GM20431 (cell line): ENCODE measurements around the gene CYP2R1.

Experiments used
- in situ Hi-C: fragments of 300-500 bp; cut with MseI, MboI; formaldehyde crosslinking; loops from one replicate; pipeline ENCODE4 v1.15.0; 2020; ENCODE audit warnings: low sequenced_read_pairs; ENCODE audit not compliant: unreplicated experiment

CYP2R1 gene

DNA sequence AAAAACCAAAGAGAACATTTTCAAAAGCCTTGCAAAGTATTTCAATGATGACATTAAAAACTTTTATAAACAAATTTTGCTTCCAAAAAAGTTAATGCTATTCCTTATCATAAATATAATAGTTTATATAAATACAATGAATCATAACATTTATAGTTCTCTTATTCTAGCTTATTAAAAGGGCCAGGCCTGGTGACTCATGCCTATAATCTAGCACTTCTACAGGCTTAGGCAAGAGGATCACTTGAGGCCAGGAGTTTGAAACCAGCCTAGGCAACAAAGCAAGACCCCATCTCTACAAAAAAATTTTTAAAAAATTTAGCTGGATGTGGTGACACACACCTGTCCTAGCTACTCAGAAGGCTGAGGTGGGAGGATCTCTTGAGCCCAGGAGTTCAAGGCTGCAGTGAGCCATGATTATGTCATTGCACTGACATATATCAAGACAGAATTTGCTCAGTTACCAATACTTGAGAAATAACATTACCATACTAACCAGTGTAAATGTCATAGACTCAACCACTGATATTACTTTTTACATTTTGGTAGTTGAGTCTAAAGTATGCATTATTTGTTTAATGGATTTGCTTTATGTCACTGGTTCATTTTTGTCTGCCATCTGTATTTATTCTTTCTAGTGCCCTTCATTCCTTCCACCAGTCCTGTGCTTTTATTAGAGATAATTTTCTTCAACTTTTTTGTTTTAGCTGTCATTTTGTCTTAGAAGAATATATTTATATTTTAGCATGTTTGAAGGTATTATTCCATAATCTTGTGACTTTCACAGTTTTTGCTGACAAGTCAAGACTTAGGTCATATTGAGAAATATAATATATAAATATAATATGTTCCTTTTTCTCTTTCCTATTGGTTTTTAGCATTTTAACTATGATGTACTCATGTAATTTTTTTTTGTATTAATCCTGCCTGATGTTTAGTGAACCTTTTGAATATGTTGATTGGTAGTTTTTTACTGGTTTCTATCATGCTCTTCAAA is 56.2 kb downstream of the CYP2R1 start:
- in situ Hi-C loops = no loop called here
